HUES64 (cell line): ENCODE data around the gene FUT7.

Source experiments
- H3K27ac ChIP-seq: 2 replicates; pipeline ENCODE4 v1.7.0; 2013; ENCODE audit warnings: low read depth, low read length, inconsistent platforms
- H3K27me3 ChIP-seq: 2 replicates; pipeline ENCODE4 v1.6.1; 2013; ENCODE audit warnings: mild to moderate bottlenecking, low read length; ENCODE audit not compliant: insufficient read depth
- H3K36me3 ChIP-seq: 2 replicates; pipeline ENCODE4 v1.6.1; 2013; ENCODE audit warnings: mild to moderate bottlenecking, low read length; ENCODE audit not compliant: insufficient read depth
- H3K4me1 ChIP-seq: 2 replicates; pipeline ENCODE4 v1.6.1; 2013; ENCODE audit warnings: mild to moderate bottlenecking, low read length, moderate library complexity; ENCODE audit not compliant: insufficient read depth
- H3K4me3 ChIP-seq: 2 replicates; pipeline ENCODE4 v1.5.1; 2013; ENCODE audit warnings: mild to moderate bottlenecking, low read length, moderate library complexity
- H3K9ac ChIP-seq: 2 replicates; pipeline ENCODE4 v1.6.1; 2013; ENCODE audit warnings: mild to moderate bottlenecking, low read depth, low read length
- H3K9me3 ChIP-seq: 2 replicates; pipeline ENCODE4 v1.6.1; 2013; ENCODE audit warnings: low read depth, low read length; ENCODE audit not compliant: insufficient read depth
- WGBS: fragments of 150-250, 120-280 bp; methylation state at CpG from one replicate; pipeline ENCODE4 v1.1.7; 2013; ENCODE audit warnings: missing lambda C conversion rate; 5-methylcytosine and 5-hydroxymethylcytosine counted together

The FUT7 gene

GRCh38 chr9:137028263-137029057 is 3.4 kb downstream of the FUT7 start:
- Histone ChIP-seq H3K4me3 (peak overlapping the region; percentile 62), H3K36me3 (no peaks in the 10 kb centered on the region), H3K27ac (no peak overlapping the region), H3K4me1 (no peaks in the 10 kb centered on the region), H3K9me3 (no peaks in the 10 kb centered on the region), H3K27me3 (peaks cover 22% of the 10 kb centered on the region), H3K9ac (peak overlapping the region; percentile 41; the same call in 1 of the 2 replicates)
- 4% methylated on average over 98 of the region's 98 CpGs for WGBS

GRCh38 chr9:137027369-137028262 is 4.3 kb downstream of the FUT7 start, which contains the start of gene ABCA2:
ABCA2 (minus strand) TSS chr9:137028237; CDS start chr9:137028140, 97 bp downstream.
- peaks cover 22% of the 10 kb centered on the region for H3K27me3 ChIP-seq
- H3K27ac ChIP-seq, result no peak within 1 kb of the TSS
- H3K4me3 ChIP-seq, result peak within 1 kb of the TSS; percentile 62
- H3K9me3 ChIP-seq, result no peaks in the 10 kb centered on the region
- WGBS, result 5% methylated on average over 95 of the region's 95 CpGs
- H3K36me3 ChIP-seq, result no peaks in the 10 kb centered on the region
- H3K9ac ChIP-seq, result peak within 1 kb of the TSS; percentile 41; the same call in 1 of the 2 replicates
- no peaks in the 10 kb centered on the region for H3K4me1 ChIP-seq

- H3K4me1 ChIP-seq, result no peaks in the 10 kb centered on the region
- WGBS, result 90% methylated on average over 4 of the region's 4 CpGs
- peaks cover 22% of the 10 kb centered on the region for H3K27me3 ChIP-seq
- no peaks in the 10 kb centered on the region for H3K36me3 ChIP-seq
- H3K9ac ChIP-seq, result no peak overlapping the region
- H3K4me3 ChIP-seq, result no peak overlapping the region
- H3K9me3 ChIP-seq, result no peaks in the 10 kb centered on the region
- H3K27ac ChIP-seq, result no peak overlapping the region
Observed at GRCh38 chr9:137026828-137027227, 5.1 kb downstream of the FUT7 start.

- WGBS, result 91% methylated on average over 2 of the region's 2 CpGs
- Histone ChIP-seq H3K27me3 (peaks cover 22% of the 10 kb centered on the region), H3K9ac (no peak overlapping the region), H3K9me3 (no peaks in the 10 kb centered on the region), H3K27ac (no peak overlapping the region), H3K4me3 (no peak overlapping the region), H3K36me3 (no peaks in the 10 kb centered on the region), H3K4me1 (no peaks in the 10 kb centered on the region)
Observed at GRCh38 chr9:137026384-137026783, 5.5 kb downstream of the FUT7 start.

- no peaks in the 10 kb centered on the region for H3K9me3 ChIP-seq
- no peaks in the 10 kb centered on the region for H3K36me3 ChIP-seq
- H3K27me3 ChIP-seq, result peaks cover 22% of the 10 kb centered on the region
- H3K4me3 ChIP-seq, result no peak overlapping the region
- H3K9ac ChIP-seq, result no peak overlapping the region
- 87% methylated on average over 21 of the region's 21 CpGs for WGBS
- no peak overlapping the region for H3K27ac ChIP-seq
- H3K4me1 ChIP-seq, result no peaks in the 10 kb centered on the region
Observed at GRCh38 chr9:137025517-137025966, 6.3 kb downstream of the FUT7 start.

GRCh38 chr9:137023583-137023991 is 8.3 kb downstream of the FUT7 start:
- H3K36me3 ChIP-seq, result no peaks in the 10 kb centered on the region
- WGBS, result 79% methylated on average over 15 of the region's 15 CpGs

GRCh38 chr9:137023157-137023556 is 8.7 kb downstream of the FUT7 start:
- Histone ChIP-seq H3K27ac (no peak overlapping the region), H3K36me3 (no peaks in the 10 kb centered on the region), H3K4me3 (no peak overlapping the region), H3K9ac (no peak overlapping the region), H3K9me3 (no peaks in the 10 kb centered on the region), H3K27me3 (peaks cover 12% of the 10 kb centered on the region), H3K4me1 (no peaks in the 10 kb centered on the region)
- WGBS, result 85% methylated on average over 7 of the region's 7 CpGs

More at GRCh38 chr9:137023583-137023991, 8.3 kb downstream of the FUT7 start:
- Histone ChIP-seq H3K27me3 (peaks cover 15% of the 10 kb centered on the region), H3K4me1 (no peaks in the 10 kb centered on the region), H3K4me3 (no peak overlapping the region), H3K27ac (no peak overlapping the region), H3K9me3 (no peaks in the 10 kb centered on the region), H3K9ac (no peak overlapping the region)

- H3K36me3 ChIP-seq, result no peaks in the 10 kb centered on the region
- H3K27ac ChIP-seq, result no peak overlapping the region
- no peaks in the 10 kb centered on the region for H3K4me1 ChIP-seq
- H3K4me3 ChIP-seq, result no peak overlapping the region
- WGBS, result 95% methylated on average over 23 of the region's 23 CpGs
- no peaks in the 10 kb centered on the region for H3K9me3 ChIP-seq
- no peak overlapping the region for H3K9ac ChIP-seq
- H3K27me3 ChIP-seq, result peaks cover 11% of the 10 kb centered on the region
Observed at GRCh38 chr9:137022662-137023008, 9.3 kb downstream of the FUT7 start.

- no peaks in the 10 kb centered on the region for H3K4me1 ChIP-seq
- peaks cover 6% of the 10 kb centered on the region for H3K27me3 ChIP-seq
- H3K9me3 ChIP-seq, result no peaks in the 10 kb centered on the region
- no peak overlapping the region for H3K9ac ChIP-seq
- H3K4me3 ChIP-seq, result no peak overlapping the region
- 48% methylated on average over 30 of the region's 30 CpGs for WGBS
- no peaks in the 10 kb centered on the region for H3K36me3 ChIP-seq
- H3K27ac ChIP-seq, result no peak overlapping the region
Observed at GRCh38 chr9:137021979-137022661, 9.8 kb downstream of the FUT7 start.

- H3K27me3 ChIP-seq, result peaks cover under 1% of the 10 kb centered on the region; the same call in 1 of the 2 replicates
- no peaks in the 10 kb centered on the region for H3K9me3 ChIP-seq
- H3K4me3 ChIP-seq, result no peak overlapping the region
- no peak overlapping the region for H3K9ac ChIP-seq
- H3K4me1 ChIP-seq, result no peaks in the 10 kb centered on the region
- H3K27ac ChIP-seq, result no peak overlapping the region
- no peaks in the 10 kb centered on the region for H3K36me3 ChIP-seq
- WGBS, result 85% methylated on average over 6 of the region's 6 CpGs
Observed at GRCh38 chr9:137021568-137021978, 10.3 kb downstream of the FUT7 start.
